ENCODE measurements around the gene UNC93B1.

DNA sequence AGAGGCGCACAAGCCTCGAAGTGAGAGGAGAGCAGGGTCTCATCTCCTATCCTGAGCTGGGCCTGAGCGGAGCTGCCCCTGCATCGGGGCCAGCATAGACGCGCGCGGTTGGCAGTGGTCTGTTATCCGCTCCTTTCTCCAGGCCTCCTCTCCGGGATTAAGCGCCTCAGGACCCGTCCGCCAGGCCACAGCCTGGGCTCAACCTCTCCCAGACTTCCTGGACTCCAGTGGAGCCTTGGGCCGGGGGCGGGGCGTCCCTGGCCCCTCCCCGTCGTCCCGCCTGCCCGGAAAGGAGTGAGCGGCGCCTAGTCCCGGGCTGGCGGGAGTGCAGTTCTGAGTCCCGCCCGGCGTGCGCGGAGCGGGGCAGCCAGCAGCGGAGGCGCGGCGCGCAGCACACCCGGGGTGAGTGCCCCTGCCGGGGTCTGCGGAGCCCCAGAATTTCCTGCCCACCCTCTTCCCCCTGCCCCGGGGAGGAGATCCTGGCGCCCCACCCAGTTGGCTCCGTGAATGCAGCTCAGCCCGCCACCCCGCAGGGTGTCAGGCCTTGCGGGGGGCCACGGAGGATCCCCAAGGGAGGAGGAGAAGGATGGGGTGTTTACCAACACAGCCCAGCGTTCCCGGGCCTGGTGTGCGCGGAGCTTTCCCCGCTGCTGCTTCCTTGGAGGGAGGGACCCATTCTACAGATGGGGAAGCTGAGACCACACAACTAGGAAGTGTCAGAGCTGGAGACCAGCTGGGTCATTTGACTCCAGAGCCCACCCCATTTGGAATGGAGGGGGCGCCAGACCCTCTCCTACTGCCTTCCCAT is 35.0 kb upstream of the UNC93B1 start, which contains the start of gene TCIRG1:
- TF ChIP-seq, protein P1, sequence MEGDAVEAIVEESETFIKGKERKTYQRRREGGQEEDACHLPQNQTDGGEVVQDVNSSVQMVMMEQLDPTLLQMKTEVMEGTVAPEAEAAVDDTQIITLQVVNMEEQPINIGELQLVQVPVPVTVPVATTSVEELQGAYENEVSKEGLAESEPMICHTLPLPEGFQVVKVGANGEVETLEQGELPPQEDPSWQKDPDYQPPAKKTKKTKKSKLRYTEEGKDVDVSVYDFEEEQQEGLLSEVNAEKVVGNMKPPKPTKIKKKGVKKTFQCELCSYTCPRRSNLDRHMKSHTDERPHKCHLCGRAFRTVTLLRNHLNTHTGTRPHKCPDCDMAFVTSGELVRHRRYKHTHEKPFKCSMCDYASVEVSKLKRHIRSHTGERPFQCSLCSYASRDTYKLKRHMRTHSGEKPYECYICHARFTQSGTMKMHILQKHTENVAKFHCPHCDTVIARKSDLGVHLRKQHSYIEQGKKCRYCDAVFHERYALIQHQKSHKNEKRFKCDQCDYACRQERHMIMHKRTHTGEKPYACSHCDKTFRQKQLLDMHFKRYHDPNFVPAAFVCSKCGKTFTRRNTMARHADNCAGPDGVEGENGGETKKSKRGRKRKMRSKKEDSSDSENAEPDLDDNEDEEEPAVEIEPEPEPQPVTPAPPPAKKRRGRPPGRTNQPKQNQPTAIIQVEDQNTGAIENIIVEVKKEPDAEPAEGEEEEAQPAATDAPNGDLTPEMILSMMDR (conservative IDR thresholded peaks at IDR 0.05; ENCODE audit: low read length): no peak
- TF ChIP-seq EZH2phosphoT487 (IDR thresholded peaks at IDR 0.05; ENCODE audit: borderline replicate concordance, low read depth, low read length): no peak
